ENCODE results near the gene SMURF1. TPM values are rescaled to one million over a fixed set of nuclear protein-coding genes. Genes with fewer than 3 reads are reported as not detected.

The SMURF1 gene
- total and polyA plus RNA-seq, 10 donors: 2.5 to 29.0 (median 21.0) TPM

GRCh38 chr7:99089914-99090629 lies 53.8 kb downstream of the SMURF1 start:
- Histone ChIP-seq H3K27me3 (replicated peaks in 1 of 7) (no peaks in the 10 kb centered on the region), H3K27ac (no peak overlapping the region), H3K36me3 (peaks cover 0 to 9% (median 0%) of the 10 kb centered on the region in 6 donors), H3K4me1 (peaks cover 0 to 14% (median 2%) of the 10 kb centered on the region in 6 donors), H3K4me3 (no peak overlapping the region), H3K9me3 (peaks cover 0 to 11% (median 8%) of the 10 kb centered on the region in 8 donors)
- 84 to 94% (median 91%) methylated on average over 7 of the region's 7 CpGs for WGBS, 5 donors
- intact Hi-C loops (cut with DNase I; ENCODE audit: low total_unique reads): no loop called here
- no peak for DNase-seq
- TF ChIP-seq POLR2AphosphoS5 (IDR thresholded peaks at IDR 0.05) (no peak), POLR2A (IDR thresholded peaks at IDR 0.05) (no peak)
- TF ChIP-seq, protein P1, sequence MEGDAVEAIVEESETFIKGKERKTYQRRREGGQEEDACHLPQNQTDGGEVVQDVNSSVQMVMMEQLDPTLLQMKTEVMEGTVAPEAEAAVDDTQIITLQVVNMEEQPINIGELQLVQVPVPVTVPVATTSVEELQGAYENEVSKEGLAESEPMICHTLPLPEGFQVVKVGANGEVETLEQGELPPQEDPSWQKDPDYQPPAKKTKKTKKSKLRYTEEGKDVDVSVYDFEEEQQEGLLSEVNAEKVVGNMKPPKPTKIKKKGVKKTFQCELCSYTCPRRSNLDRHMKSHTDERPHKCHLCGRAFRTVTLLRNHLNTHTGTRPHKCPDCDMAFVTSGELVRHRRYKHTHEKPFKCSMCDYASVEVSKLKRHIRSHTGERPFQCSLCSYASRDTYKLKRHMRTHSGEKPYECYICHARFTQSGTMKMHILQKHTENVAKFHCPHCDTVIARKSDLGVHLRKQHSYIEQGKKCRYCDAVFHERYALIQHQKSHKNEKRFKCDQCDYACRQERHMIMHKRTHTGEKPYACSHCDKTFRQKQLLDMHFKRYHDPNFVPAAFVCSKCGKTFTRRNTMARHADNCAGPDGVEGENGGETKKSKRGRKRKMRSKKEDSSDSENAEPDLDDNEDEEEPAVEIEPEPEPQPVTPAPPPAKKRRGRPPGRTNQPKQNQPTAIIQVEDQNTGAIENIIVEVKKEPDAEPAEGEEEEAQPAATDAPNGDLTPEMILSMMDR (IDR thresholded peaks at IDR 0.05 in 8 of 11, conservative IDR thresholded peaks at IDR 0.05 in 3 of 11): no peak

DNA sequence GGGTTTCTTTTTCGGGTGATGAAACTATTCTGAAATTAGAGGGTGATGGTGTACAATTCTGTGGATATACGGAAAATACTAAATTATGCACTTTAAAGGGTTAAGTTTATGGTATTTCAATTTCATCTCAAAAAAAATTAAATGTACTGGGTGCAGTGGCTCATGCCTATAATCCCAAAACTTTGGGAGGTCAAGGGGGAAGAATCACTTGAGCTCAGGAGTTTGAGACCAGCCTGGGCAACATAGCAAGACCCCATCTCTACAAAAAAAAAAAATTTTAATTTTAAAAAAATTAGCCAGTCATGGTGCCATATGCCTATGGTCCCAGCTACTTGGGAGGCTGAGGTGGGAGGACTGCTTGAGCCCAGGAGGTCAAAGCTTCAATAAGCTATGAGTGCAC lies 57.0 kb downstream of the SMURF1 start:
- TF ChIP-seq POLR2A (IDR thresholded peaks at IDR 0.05) (no peak), POLR2AphosphoS5 (IDR thresholded peaks at IDR 0.05) (no peak)
- TF ChIP-seq, protein P1 (IDR thresholded peaks at IDR 0.05 in 8 of 11, conservative IDR thresholded peaks at IDR 0.05 in 3 of 11): no peak
- peaks cover 0 to 9% (median 0%) of the 10 kb centered on the region in 6 donors for H3K36me3 ChIP-seq
- peaks cover 0 to 39% (median 12%) of the 10 kb centered on the region in 6 donors for H3K4me1 ChIP-seq
- intact Hi-C loops (cut with DNase I; ENCODE audit: low total_unique reads): no loop called here
- 94 to 99% (median 96%) methylated on average over 2 of the region's 2 CpGs for WGBS, 5 donors
- DNase-seq: no peak
- peaks cover 0 to 11% (median 8%) of the 10 kb centered on the region in 8 donors for H3K9me3 ChIP-seq
- no peak overlapping the region for H3K4me3 ChIP-seq
- no peaks in the 10 kb centered on the region for H3K27me3 ChIP-seq (replicated peaks in 1 of 7)
- H3K27ac ChIP-seq: no peak overlapping the region

GRCh38 chr7:99086532-99086931 lies 57.4 kb downstream of the SMURF1 start:
- H3K36me3 ChIP-seq: peaks cover 0 to 9% (median 0%) of the 10 kb centered on the region in 6 donors
- H3K27ac ChIP-seq: no peak overlapping the region
- H3K27me3 ChIP-seq (replicated peaks in 1 of 7): no peaks in the 10 kb centered on the region
- TF ChIP-seq, protein P1 (IDR thresholded peaks at IDR 0.05 in 8 of 11, conservative IDR thresholded peaks at IDR 0.05 in 3 of 11): no peak
- H3K9me3 ChIP-seq: peaks cover 0 to 11% (median 8%) of the 10 kb centered on the region in 8 donors
- intact Hi-C loops (cut with DNase I; ENCODE audit: low total_unique reads): no loop called here
- no peak for DNase-seq
- H3K4me1 ChIP-seq: peaks cover 0 to 43% (median 14%) of the 10 kb centered on the region in 6 donors
- WGBS, 5 donors: 93 to 98% (median 97%) methylated on average over 5 of the region's 5 CpGs
- H3K4me3 ChIP-seq: no peak overlapping the region

DNA sequence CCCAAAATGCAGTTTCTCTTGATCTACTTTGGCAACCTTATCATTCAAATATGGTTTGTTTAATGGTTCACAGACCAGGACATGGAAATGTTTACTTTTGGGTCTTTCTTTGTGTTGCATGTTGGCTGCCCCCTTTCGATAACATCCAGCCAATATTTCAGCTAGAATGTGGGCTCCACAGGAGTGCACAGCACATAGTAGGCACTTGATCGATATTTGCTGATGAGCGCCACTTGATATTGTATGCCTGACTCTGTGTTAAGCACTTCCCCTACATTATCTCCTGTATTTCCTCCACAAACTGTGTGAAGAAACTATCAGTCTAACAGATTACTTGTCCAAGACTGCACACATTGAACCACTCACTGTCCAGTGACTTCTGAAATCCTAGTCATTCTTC lies 60.2 kb downstream of the SMURF1 start:
- intact Hi-C loops (cut with DNase I; ENCODE audit: low total_unique reads): no loop called here
- no peak overlapping the region for H3K4me3 ChIP-seq
- 88 to 98% (median 90%) methylated on average over 3 of the region's 3 CpGs for WGBS, 5 donors

More for the DNA sequence above, 60.2 kb downstream of the SMURF1 start:
- no peak overlapping the region for H3K27ac ChIP-seq
- no peaks in the 10 kb centered on the region for H3K27me3 ChIP-seq (replicated peaks in 1 of 7)
- peaks cover 0 to 11% (median 8%) of the 10 kb centered on the region in 8 donors for H3K9me3 ChIP-seq
- DNase-seq: no peak
- peaks cover 0 to 58% (median 31%) of the 10 kb centered on the region in 6 donors for H3K4me1 ChIP-seq
- peaks cover 0 to 9% (median 0%) of the 10 kb centered on the region in 6 donors for H3K36me3 ChIP-seq
- no peak for TF ChIP-seq POLR2A (IDR thresholded peaks at IDR 0.05)
- TF ChIP-seq POLR2AphosphoS5 (IDR thresholded peaks at IDR 0.05): no peak
- TF ChIP-seq, protein P1 (IDR thresholded peaks at IDR 0.05 in 8 of 11, conservative IDR thresholded peaks at IDR 0.05 in 3 of 11): no peak
